HG02981 (cell line): Measurements from ENCODE around the gene ZMAT3.

Experiments used
- ATAC-seq: cut with Tn5 transposase; IDR thresholded peaks from one replicate; pipeline ENCODE4 v1.9.1; 2021; ENCODE audit warnings: mild to moderate bottlenecking, moderate library complexity; ENCODE audit not compliant: unreplicated experiment

The ZMAT3 gene

DNA sequence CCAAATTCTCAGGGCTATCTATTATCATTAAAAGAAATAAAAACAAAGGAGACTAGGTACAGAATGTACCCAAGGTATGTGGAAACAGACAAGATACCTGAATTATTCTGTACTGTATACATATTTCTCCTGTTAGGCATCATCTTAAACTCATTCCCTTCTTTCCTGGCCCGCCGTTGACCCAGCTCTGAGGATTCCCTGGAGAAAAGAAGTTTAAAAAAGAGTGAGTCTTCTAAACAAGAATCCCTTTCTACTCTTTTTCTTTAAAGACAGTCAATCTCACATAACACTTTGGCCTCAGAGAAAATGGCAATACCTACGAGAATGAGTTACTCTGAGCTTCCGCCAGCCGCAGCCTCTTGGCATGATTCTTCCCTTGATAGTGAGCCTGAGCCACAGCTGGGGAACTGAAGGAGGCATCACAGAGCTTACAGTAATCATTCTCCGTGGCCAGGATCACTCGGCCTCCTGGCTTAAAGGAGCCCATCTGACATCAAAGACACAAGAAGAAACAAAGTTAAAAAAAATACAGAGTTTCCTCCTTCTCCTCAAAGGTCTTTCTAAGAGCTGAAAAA lies 44.2 kb downstream of the ZMAT3 start:
- ATAC-seq, result no peak

DNA sequence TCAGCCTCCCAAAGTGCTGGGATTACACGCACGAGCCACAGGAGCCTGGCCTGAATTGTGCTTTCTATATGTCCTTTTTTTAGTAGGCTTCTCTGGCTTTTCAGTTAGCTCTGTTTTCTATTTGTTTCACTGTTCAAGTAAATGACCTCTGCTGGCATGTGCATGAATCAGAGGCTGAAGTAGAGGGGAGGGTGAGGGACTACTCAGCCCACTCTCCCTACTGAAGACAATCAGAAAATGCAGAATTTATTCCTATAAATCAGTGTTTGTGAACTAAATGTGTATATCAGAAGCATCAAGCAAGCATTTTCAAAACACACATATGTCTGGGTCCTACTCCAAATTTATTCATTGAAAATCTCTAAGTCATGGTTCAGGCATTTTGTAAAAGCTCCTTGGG lies 45.0 kb downstream of the ZMAT3 start:
- ATAC-seq, result no peak

DNA sequence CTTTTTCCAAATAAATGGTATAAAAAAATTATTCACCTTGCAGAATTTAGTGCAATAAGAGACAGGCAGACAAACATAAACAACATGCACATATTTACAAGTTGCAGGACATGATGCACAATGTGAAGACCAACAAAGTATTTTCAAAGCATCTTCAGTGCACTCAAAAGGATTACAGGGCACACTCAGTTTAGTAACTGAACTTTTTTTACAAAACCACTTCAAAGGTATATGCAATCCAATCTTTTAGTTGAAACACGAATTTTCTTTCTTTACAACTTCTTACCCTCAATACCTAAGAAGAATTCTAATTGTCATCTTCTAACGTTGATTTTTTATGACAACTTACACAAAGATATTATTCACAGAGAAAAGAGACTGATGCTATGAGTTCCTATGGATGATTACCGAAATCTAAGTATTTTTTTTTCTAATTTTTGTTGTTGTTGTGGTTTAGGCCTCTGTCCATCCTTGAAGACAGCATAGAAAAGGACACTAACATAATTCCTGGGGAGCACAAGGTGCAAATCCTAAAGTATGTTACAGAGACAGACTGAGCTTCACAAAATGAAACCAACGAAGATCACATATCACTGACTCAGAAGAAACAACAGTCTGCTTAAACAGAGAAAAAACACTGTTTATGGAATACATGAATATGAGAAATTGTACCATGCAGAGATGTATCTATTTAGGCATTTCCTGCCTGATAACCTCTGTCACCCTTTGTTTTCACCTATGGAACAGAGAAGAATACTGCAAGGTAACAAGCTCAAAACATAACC lies 50.3 kb downstream of the ZMAT3 start:
- ATAC-seq, result no peak

DNA sequence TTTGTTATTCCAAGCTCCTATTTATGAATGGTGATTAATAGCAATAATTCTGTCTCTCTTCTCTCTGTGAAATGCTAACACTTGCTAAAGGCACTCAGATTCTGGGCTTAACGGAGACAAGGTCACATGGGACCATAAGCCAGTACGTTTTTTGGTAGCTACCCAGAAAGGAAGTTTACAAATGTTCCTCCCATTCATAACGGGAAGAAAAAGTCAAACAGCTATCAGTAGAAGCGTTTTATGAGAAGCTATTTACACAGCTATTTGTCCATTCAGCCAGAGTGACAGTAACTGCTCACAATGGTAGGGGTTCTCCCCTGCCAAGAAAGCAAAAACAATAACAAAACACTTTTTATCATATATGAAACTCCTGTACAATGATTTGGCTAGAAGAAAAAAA lies 51.5 kb downstream of the ZMAT3 start:
- no peak for ATAC-seq

DNA sequence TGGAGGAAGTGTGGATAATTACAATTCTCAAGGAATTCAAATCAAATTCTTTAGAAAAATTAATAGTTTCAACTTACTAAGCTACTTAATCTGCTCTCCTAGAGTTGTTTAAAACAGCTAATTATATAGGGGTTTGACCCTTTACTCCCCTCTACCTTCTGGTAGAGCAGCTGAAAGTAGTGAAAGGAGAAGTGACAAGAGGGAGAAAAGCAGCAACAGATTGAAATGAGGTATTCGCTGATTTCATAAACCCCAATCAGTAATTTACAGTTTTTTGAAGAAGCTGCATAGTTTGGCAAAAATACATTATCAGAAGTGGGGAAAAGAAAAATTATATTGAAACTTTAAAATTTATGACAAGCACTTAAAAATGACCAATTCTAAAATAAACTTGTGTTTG lies 52.8 kb downstream of the ZMAT3 start:
- ATAC-seq, result no peak

DNA sequence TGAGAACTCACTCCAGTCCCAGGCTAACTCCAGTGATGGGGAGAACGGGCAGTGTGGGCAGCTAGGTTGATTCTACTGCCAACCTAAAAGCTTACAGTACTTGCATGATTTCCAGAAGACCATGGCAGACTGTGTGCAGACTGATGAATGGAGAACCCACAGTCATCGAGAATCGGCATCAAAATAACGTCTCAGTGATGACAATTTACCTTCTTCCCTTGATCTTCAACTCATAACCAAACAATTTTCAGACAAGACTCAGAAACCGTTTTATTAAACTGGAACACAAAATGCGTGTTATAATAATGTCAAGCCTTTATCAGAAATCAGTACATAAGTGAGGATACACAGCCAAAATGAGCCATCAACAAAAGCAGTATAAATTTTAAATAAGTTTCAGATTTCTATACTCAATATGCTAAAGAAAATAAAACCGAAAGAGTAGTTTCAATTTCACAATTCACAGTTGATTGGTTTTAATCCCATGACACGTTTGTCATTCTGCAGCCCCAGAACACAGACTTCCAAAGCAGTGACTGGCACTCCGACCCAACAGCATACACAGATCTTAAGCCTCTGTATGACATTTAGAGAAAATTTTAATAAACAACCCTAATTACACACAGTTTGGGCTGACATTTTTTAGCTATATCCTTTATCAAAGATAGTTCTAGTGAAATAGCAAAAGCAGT lies 54.5 kb downstream of the ZMAT3 start:
- ATAC-seq, result peak; percentile 64

DNA sequence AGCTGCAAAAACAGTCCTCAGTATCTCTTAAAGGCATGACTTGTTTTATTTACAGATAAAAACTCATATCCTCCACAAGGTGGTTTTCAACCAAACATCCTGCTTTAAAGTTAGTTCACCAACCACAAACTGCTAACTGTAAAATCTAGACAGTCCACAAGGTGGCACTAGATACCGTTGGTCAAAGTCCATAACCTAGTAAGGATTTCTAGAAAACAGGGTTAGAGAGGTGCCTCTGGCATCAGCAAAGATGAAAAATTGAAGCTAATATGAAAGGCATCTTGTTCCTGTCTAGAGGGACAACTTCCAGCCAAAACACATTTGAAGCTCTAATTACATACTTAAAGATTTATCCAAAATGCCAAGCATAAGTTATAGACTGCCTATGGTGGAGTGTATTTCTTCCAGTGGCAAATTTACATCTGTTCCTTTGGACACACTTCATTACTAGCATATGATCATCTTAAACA lies 56.0 kb downstream of the ZMAT3 start:
- ATAC-seq, result peak; percentile 62

DNA sequence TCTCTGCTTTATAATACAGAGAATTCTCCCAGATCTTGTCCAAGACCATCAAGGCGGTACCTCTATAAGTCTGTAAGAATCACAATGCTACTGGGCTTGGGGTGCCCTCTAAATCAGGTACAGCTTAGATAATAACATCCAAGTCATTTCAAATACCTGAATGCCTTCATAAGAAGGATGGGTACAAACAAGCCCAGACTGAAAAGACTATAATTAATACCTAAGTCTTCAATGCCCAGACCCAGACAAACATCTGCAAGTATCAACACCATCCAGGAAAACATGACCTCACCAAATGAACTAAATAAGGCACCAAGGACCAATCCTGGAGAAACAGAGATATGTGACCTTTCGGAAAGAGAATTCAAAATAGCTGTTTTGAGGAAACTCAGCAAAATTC lies 65.9 kb downstream of the ZMAT3 start:
- no peak for ATAC-seq

DNA sequence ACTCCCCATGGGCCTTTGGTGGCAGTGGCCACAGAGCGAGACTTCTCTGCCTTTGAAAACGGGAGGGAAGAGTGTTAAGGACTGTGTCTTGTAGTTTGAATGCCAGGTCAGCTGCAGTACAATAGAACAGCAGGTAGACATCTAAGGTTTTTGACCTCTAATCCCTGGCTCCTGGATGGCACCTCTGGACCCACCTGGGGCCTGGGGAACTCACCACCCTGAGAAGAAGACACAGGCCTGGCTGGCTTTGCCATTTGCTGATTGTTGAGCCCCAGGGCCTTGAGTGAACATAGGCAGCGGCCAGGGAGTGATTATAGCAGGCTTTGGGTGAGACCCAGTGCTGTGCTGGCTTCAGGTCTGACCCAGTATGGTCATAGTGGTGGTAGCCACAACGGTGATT lies 66.4 kb downstream of the ZMAT3 start:
- no peak for ATAC-seq

DNA sequence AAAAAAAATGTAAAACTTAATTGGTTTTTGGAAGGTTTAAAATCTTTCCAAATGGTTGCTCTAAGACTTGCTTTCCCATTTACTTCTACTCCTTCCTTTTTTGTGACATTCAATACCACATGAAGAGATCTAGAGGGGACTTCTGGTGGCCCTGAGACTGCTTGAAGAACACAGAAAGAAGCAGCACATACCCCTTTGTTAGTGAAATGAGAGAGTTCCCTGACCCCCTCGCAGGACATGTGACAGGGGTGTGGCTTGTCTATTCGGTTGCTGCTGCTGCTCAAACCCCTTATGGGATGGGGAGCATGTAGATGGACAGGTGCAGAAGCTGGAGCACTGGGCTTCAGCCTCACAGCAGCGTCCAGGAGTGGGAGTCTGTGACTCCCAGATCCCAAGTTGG lies 71.0 kb downstream of the ZMAT3 start:
- no peak for ATAC-seq

DNA sequence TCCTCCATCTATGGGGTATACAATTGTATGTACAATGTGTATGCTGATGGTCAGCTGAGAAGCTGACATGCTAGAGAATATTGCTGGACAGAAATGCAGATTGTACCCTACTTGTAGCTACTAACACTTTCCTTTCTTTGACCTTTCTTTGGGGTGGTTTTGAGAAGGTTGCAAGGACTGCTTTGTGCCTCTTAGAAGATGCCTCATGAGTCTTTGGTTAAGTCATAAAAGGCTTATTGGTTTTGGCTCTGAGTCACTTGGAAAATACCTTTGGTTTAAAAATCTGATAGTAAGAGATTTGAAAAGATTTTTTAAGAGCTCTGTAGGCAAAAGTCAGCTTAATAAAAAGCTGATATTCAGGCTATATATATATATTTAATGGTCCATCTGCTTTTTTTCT lies 71.5 kb downstream of the ZMAT3 start:
- ATAC-seq, result peak; percentile 86

DNA sequence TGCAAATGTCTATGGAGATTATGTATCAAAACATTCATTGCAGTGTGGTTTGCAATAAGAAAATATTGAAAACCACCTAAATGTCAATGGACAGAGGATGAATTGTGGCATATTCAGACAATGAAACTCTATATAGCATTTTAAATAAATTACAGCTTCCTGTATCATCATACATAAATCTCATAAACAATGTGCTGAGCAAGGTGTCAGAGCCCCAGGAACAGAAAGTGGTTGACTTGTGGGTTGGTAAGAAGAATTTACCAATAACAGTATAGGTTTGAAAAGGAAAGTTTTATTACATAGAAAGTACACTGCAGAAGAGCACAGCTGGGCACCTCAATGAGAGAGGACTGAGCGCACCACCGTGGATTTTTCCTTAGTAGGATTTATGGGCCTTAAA lies 75.2 kb downstream of the ZMAT3 start:
- no peak for ATAC-seq

DNA sequence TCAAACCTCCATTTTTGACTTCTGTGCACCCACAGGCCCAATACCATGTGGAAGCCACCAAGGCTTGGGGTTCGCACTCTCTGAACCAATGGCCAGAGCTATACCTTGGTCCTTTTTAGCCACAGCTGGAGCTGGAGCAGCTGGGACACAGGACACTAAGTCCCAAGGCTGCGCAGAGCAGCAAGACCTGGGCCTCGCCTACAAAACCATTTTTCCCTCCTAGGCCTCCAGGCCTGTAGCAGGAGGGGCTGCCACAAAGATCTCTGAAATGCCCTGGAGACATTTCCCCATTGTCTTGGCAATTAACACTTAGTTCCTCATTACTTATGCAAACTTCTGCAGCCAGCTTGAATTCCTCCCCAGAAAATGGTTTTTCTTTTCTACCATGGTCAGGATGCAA lies 81.3 kb downstream of the ZMAT3 start:
- no peak for ATAC-seq

DNA sequence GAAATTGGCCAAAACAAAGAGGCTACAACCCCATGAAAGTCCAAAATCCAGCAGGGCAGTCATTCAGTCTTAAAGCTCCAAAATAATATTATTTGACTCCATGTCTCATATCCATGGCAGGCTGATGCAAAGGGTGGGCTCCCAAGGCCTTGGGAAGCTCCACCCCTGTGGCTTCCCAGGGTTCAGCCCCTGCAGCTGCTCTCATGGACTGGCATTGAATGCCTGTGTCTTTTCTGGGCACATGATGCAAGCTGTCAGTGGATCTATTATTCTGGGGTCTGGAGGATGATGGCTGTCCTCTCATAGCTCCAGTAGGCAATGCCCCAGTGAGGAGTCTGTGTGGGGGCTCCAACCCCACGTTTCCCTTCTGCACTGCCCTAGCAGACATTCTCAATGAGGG lies 81.8 kb downstream of the ZMAT3 start:
- ATAC-seq, result no peak

DNA sequence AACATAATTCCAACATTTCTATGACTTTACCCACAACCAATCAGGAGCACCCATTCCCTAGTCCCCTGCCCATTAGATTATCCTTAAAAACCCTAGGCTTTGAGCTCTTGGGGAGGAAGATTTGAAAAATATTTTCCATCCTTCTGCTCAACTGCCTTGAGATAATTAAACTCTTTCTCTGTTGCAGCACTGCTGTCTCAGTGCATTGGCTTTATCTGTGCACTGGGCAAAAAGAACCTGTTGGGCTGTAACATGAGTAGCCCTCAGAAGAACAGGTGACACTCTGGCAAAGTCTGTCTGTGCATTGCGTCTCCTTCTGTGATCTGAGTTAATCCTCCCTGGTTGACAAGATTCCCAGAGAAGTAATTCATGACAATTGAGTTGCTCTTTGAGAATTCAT lies 83.9 kb downstream of the ZMAT3 start:
- ATAC-seq, result no peak

DNA sequence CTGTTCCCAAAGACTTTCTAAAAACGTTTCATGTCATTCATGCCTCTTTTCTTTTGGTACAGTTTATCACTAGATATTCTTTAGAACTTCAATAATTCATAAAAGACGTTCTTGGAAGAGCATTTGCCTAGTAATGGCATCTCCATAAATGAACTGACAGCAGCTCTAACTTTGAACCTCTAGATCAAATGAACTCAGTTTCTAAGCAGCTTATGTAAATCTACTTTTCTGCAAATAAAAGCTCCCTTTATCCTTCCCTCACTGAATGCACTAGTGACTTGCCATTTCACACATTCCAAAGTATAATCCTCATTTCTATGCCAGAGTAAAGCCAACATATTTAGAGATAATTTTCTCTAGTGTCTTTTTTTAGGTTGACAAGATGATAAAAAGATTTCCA lies 85.2 kb downstream of the ZMAT3 start:
- ATAC-seq, result no peak

DNA sequence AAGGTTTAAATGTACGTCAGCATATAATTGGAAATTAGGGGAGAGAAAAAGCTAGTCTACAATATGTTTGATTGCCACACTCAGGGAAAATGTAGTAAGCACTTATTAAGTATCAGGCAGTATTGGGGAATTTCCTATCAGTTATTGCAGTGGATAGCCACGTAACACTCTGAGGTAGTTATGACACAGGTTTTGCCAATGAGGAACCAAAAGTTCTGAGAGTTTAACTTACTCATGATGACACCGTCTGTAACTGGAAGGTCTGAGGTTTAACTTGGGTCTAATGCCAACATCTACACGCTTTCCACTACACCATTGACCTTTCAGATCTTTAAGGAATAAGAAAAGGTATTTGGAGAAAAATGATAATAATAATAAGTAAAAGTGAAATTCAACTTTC lies 89.5 kb downstream of the ZMAT3 start:
- ATAC-seq, result peak; percentile 92

DNA sequence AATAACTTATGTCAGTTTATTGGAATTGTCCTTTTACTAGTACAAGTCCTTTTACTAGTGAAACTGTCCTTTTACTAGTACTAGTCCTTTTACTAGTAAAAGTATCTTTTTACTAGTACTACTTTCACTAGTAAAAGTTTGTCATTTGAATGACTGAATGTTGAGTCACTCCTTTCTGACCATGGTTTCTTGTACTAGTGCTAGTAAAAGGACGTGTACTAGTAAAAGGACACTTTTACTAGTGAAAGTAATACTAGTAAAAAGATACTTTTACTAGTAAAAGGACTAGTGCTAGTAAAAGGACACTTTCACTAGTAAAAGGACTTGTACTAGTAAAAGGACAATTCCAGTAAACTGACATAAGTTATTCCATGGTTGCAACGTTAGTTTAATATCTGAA lies 96.3 kb downstream of the ZMAT3 start:
- ATAC-seq, result no peak

DNA sequence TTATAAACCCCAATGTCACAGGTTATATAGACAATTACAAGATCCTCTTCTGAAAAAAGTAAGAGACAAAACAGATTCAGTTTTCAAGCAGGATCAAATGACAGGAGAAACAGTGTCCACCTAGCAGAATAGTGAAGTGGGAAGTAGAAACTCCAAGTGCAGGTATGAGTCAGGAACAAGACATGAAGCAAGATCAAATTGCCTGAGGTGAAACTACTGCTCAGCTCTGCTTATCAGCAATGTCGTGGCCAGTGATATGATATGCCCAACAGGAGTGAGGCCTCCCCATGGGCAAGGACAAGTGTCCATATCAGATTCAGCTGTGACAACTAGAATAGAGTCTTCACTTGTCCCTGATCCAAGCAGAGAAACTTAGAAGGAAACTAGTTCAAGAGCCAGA lies 100.0 kb downstream of the ZMAT3 start:
- no peak for ATAC-seq

DNA sequence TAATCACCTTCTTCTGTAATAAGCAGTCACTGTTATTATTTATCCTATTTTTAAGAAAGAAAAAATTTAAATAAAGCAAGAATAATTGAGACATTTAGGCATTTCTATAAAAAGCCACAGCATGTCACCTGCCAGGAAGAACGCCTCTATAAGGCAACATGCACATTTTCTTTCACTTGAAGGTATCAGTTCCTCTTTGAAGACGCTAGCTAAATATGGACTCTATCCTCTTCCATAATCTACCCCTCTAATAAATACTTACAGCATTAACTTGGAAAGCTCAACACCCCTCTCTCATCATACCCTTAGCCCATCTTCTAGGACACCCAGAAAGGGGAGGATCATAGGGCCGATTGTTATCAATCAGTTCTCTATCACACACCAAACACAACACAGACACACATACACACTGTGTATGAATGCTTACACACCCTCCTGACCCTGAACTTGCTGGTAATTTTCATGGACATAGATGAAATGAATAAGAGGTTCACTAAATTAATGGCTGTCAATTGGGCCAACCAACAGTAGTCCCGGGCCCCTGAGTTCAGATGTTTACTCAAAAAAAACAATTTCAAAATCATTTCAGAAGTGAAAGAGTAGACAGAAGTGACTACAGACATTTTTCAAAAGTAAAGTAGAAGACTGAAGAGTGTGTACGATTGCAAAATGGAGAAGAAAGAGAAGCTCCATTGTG lies 102.5 kb downstream of the ZMAT3 start:
- ATAC-seq, result peak; percentile 88
